ENCODE results near the gene PLEKHA1.

The PLEKHA1 gene

DNA sequence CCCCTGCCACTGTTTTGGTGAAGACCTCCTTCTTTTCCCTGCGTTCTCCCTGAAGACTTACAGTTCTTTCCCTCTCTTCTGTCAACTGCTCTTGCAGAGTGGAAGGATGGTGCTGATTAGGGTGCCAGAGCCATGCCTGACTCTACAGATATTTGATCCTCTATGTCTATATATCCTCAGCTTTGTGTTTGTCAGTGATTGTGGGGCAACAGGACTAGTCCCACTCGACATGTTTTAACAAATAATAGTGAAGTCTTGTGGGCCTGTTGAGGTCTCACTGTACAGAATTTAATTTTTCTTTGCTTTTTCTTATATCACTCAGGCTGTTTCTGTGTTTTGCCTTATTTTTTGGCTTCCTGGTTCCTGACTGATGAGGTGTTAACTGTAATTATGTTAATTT, 5.0 kb downstream of the PLEKHA1 start:
- no peak for DNase-seq

DNA sequence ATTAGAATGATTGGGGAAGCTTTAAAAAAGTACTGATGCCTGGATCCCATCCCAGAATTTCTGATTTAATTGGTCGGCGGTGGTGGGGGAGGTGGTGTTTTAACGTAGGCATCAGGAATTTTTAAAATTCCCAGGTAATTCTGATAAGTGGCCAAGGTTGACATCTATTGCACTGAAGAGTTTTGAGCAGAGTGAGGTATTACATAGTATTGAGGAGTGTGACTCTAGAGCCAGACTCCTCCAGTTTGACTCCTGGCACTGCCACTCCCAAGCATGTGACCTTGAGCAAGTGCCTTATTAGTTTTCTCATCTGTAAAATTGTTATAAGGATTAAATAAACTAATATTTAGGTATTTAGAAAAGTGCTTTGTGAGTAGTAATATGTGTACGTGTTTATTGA, 6.2 kb downstream of the PLEKHA1 start:
- DNase-seq = no peak

DNA sequence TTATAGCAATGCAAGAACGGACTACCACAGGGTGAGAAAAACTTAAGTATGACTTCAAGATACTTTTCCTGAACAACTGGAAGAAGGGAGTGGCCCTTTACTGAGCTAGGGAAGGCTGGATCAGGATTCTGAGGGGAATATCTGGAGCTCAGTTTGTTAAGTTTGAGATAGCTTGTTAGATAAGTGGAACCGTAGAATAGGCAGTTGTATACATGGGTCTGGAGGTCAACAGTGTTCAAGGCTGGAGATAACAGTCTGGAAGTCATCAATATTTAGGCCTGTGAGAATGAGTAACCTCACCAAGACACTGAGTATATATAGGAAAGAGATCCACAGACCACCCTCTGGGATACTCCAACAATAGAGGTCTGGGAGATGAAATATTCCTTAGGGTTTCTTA, 7.2 kb downstream of the PLEKHA1 start:
- no peak for DNase-seq

DNA sequence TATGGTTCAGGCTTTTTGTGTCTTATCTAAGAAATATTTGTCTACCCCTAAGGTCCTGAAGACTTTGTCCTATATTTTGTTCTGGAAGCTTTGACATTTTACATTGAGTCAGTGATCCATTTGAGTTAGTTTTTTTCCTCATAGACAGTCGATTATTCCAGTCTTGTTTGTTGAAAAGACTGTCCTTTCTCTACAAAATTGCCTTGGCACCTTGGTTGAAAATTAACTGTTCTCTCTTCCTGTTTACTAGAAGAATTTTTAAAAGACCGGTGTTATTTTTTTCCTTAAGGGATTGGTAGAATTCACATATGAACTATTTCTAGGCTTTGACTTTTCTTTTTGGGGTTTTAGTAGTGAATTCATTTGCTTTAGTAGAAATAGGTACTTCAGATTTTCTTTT, 12.0 kb downstream of the PLEKHA1 start:
- DNase-seq = no peak

DNA sequence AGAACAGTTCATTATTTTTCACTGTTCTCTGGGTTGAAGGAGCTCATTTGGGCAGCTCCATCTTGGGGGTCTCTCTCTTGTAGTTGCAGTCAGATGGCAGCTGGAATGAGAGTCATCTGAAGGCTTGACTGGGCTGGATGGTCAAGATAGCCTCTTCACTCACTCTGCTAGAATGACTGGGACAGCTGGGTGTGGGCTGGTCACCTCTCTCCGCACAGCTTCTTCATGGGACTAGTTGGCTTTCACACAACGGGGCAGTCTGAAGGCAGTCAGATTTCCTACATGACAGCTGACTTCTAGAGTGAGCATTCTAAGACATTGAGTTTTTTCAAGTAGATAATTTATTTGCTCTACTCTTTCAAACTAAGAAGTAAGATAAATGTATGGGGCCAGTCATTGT, 13.1 kb downstream of the PLEKHA1 start:
- DNase-seq = no peak

DNA sequence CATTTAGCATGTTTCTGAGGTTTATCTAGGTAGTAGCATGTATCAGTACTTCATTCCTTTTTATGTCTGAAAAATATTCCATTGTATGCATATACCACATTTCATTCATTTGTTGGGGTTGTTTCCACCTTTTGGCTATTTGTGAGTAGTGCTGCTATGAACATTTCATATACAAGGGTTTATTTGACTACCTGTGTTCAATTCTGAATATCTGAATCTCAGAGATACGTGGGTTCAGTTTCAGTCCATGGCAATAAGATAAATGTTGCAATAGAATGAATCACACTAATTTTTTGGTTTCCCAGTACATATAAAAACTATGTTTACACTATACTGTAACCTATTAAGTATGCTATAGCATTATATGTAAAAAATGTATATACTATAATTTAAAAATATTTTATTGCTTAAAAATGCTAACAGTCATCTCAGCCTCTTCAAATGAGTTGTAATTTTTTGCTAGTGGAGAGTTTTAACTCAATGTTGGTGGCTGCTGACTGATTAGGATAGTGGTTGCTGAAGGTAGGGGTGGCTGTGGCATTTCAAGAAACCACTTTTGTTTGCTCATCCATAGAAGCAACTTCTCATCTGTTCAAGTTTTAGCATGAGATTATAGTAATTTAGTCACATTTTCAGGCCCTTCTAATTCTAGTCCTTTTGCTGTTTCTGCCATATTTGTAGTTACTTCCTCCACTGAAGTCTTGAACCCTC, 13.9 kb downstream of the PLEKHA1 start:
- no peak for DNase-seq

DNA sequence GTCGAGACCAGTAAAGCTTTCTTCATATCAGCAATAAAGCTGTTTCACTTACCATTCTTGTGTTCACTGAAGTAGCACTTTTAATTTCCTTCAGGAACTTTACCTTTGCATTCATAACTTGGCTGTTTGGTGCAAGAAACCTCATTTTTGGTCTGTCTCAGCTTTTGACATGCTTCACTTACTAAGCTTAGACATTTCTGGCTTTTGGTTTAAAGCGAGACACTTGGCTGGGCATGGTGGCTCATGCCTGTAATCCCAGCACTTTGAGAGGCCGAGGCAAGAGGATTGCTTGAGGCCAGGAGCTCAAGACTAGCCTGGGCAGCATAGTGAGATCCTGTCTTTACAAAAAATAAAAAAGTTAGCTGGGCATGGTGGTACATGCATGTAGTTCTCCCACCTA, 15.8 kb downstream of the PLEKHA1 start:
- no peak for DNase-seq

DNA sequence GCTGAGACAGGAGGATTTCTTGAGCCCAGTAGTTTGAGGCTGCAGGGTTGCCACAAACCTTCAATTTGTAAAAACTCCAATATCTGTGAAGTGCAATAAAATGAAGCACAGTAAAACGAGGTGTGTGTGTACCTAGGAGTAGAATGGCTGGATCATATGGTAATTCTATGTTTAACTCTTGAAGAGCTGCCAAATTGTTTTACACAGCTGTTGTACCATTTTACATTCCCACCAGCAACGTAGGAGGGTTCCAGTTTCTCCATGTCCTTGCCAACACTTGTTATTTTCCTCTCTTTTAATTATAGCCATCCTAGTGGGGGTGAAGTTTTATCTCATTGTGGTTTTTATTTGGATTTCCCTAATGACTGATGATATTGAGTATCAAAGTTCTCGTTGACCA, 16.2 kb downstream of the PLEKHA1 start:
- DNase-seq = no peak

DNA sequence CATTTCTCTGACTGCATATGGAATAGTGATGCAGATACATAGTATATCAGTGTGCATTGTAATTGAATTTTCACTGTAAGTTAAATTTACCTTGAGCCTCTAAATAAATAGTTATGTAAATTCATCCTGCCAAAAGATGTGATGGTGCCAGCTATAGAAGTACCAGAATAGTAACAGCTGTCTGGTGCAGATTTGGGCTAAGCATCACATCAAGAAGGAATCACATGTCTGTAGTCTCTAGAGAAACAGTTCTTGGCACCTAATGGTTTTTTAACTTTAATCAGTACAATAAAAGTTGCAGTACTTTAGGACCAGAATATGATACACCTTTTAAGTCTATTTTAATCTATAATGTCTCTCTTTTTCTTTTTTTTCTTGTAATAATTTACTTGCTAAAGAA, 17.4 kb downstream of the PLEKHA1 start:
- DNase-seq = no peak

DNA sequence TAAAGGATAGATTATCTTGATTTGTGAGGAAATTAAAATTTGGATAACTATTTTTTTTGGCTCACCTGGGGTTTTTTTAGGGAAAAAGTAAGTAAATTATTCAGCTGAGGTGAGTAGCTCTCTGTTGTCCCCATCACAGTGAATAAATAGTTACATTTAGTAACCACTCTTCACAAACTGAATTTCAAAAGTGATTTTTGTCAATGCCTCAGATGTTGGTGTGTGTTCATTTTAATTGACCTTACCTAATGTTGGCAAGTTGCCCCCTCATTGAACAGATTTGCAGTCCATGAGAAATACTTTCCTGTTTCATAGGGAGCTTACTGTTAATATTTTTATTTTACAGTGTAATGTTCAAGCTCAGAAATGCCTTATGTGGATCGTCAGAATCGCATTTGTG, 18.3 kb downstream of the PLEKHA1 start:
- DNase-seq = no peak

DNA sequence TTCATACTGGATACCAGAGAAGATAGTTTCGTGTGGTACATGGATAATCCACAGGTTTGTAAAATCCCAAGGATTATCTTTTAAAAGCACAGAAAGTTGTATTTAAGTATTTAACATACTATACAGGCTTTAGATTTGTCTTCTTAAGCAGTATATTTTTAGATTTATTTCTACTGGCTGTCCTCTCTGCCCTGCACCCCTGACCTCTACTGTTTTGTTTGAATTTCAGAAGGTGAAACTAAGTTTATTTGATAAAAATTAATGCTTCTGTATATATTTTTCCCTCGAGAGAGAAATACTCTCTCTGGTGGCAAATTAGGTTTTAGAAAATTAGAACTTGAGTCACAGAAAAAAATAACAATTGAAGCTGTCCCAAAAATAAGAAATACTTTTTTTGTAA, 18.8 kb downstream of the PLEKHA1 start:
- no peak for DNase-seq

DNA sequence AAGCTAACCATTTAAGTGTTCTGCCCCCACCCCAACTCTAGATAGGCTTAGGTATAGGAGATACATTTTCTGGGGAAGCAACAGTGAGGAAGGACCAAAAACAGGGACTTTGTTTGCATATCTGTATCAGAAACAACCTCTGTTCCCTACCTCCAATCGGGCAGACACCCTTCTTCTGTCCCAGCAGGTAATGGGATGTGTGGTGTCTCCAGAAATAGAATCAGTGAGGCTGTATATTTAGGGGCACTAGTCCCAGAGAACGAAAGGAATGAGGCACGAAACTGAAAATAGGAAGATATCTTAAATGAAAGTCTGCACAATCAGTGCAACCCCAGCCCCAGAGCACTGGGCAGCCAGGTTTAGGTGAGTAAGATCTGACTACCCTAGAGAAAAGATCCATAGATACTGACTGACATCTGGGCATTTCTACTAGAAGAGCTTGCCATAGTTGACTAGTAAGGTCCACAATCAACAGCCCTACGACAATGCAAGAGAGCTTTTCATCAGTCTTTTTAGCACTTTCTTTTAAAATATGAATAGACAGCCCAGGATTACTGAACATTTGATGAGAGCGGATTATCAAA, 28.1 kb downstream of the PLEKHA1 start:
- no peak for DNase-seq

DNA sequence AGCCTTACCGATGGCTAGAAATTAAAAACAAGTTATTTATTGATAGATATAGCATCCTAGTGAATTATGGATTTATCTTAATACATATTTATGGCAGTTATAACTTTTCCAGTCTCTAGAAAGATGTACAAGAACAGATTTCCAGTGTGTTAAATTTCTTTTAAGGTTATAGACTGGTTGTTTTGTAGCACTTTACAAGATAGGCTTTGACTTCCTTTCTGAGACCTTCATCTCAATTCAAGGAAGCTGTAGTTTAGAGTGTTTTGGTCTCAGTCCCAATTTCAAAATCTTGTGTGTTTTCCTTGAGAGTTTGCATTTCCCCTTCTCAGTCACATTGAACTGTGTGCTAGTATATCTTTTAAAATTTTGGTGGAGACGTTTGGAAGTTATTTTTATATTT, 30.1 kb downstream of the PLEKHA1 start:
- DNase-seq = no peak

DNA sequence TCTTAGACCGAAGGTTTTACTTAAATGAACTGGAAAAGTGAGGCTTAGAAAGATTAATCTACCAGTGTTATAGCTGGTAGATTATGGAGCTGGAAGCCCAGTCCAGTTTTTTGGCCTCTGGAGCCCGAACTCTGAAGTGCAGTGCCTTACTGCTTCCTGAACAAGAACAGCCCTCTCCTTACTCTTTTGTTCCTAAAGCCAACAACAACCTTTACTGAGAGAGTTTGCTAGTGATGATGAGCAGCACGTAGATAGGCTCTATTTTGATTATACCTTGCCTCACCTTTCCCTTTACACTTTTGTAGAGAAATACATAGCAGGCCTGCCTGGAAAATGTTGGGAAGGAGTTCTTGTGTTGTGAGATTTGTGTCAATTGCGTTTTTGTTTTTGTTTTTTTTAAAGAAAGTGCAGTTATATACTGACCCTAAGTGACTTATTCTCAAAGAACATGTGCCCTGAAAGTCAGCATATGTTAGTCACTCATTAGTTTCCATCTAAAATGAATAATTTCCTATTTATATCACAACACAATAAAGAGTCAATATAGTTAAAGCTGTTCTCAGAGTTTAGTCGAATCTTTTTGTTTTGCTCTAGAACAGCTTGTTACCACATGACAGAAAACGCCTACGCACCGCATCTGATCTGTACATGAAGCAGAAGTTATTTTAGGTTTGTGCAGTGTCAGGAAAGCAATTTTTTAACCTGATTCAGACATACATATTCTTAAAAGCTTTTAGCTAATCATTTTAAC, 33.0 kb downstream of the PLEKHA1 start:
- no peak for DNase-seq

DNA sequence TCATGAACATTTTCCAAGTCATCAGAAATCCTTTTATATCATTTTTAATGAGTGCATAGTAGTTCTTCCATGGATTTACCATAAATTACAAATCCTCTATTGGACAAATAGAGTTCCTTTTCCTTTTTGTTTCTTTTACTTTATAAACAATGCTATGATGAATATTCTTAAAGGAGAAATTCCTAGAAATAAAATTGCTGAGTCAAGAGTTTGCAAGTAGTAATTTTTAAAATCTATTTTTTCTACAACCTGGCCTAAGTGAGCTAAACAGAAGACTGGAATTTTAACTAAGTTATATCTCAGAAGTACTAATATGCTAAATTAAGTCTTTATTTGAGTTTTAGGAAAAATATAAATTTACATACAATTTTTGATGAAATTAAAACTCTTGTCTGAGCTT, 38.8 kb downstream of the PLEKHA1 start:
- no peak for DNase-seq

DNA sequence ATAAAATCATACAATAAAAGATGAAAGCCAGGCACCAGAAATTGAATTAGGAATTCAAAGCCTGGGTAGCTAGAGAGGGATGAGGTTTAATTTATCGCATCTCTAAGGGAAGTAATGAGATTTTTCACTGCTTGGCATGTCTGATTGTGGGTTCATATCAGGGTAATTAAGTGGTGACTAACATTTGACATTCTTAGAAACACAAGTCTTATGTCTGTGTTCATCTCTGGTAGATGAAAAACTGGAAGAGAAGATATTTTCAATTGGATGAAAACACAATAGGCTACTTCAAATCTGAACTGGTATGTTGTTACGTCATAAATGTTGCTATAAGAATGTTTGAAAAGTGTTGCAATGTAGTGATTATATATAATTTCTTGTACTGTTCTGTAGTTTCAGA, 43.2 kb downstream of the PLEKHA1 start:
- DNase-seq = peak; percentile 2

DNA sequence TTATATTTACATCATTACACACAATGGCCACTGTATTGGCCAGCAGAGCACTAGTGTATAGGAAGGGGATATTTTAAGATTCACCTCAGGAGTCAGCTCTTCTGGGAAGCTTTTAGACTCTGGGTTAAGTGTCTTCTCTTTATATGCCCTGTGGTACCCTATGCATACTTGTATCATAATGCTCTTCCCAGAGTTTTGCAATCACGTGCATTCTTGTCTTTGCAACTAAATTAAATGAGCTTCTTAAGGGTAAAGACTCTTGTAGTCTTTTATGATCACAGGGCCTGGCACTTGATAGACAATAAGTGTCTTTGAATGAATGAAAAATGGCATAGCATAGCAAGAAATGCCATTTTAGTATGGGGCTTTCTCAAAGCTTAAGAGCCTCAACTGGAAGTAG, 44.5 kb downstream of the PLEKHA1 start:
- no peak for DNase-seq

DNA sequence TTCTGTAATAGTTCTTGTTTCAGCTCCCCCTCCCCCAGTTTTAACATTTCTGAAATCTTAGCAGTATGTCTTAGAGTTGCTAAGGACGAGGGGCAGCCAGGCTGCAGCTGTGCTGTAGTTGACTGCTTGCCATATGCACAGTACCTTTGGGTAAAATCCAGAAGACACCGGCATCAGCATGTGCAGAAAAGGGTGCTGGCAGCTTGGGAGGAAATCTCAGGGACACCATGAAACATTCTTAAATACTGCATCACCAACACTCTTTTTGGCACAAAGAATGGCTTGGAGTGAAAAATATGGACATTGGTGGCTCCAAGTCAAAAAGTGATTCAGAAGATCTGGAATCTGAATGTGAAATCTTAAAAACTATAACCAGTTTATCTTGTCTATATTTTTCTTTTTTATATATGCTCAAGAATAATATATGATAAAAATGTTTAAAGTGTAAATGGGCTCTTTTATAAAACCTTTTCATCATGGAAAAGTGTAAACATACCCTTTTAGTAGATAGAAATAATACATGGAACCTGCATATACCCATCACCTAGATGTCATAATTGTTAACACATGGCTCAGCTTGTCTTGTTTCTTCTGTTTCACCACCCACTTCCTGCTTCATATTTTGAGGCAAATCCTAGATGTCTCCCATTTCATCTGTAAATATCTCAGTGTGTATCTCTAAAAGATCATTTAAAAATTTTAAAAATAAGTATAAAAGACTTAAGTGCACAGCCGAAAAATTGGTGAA, 45.5 kb downstream of the PLEKHA1 start:
- DNase-seq = no peak

DNA sequence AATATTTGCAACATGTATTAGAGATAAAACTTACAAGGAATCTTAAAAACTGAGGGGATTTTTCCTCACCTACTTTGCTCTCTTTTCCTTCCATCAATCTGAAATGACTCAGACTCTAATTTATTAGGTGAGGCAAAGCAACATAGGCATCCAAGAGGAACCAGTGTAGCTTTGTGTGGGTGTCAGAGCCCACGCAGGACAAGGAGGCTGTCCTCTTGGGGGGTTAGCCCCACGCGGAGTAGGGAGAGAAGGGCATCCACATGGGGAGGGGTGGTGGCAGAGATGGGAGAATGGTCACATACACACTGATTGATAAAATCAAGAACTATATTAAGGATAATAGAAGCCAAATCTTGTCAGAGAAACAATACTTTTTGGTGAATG, 46.1 kb downstream of the PLEKHA1 start:
- DNase-seq = no peak

DNA sequence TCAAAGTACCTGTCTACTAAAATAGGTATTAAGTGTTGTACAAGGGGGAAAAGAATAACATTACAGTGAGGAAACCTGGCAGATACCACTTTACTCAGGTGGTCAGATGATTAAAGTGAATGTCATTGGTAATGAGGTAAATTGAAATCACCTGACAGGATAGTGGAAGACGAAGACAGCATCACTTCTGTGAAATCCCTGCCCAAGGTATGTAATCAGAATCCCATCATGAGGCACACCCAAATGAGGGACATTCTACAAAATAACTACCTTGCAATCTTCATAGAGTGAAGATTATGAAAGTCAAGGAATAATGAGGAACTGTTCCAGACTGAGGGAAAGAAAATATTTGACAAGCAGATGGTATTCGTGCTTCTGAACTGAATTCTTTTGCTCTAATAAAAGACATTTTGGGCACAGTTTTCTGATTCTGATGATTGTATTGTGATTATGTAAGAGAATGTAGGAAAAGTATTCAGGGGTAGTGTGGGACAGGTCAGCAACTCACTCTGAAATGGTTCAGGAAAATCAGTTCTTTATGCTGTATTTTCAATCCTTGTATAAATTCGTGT, 46.6 kb downstream of the PLEKHA1 start:
- no peak for DNase-seq

DNA sequence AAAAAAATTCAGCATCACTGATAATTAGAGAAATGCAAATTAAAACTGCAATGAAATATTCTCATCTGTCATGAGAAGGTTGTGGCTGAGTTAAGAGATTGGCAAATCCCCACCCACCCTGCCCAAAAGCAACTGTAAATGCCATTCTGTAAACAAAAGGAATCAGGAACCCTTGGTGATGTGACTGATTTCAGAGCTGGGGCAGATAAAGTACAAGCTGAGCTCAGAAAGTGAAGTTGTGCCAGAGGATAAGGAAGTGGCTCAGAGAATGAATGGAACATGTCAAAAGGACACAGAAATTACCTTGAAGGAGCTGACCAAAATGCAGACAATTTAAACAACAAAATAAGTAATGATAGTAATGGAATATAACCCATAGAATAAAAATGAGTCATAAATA, 47.2 kb downstream of the PLEKHA1 start:
- peak; percentile 4 for DNase-seq

DNA sequence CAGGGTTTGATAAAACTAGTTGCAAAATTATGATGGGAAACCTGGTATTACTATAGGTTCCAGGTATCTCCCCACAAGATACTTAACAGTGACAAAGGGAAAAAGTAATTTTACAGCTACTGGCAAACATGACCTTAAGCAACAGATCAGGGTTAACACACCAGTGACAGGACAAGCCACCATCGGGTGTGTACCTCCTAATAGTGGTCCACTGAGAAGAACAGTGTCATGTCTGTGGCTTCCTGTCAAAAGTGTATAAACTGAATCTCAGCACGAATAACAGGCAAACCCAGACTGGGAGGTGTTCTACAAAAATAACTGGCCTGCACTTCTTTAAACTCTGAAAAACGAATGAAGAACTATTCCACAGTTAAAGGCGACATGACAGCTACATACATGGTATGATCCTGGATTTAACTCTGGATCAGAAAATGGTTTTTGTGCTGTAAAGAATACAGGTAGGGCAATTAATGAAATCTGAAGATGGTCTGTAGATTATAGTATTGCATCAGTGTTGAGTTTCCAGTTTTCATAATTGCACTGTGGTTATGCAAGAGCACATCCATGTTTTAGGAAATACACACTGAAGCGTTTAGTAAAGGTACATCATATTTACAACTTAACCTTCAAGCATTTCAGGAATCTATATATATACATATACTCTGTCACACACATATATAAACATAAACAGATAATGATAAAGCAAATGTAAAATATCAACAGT, 47.9 kb downstream of the PLEKHA1 start:
- no peak for DNase-seq

DNA sequence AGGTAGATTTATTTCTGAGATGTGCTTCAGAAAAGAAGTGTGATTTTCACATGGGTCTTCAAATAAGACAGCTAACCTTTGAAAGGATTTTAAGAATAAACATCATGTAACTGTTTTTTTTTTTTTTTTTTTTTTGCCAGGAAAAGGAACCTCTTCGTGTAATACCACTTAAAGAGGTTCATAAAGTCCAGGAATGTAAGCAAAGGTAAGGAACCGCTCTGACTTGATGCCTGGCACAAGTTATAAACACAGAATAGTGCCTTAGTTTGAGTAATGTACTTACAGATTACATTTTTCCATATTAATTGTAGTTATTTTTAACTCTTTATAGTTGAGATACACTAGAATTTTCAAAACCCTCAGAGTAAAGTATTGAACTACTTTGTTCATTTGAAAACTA, 49.6 kb downstream of the PLEKHA1 start:
- no peak for DNase-seq

Data from hematopoietic multipotent progenitor cell treated with erythropoietin and hydrocortisone succinate and interleukin-3 and kit ligand, for 4 days (in vitro differentiated cells).